ENCODE data around the gene RAPGEF6.
A peak's percentile ranks its signal among the peaks of the same experiment; 100 is the strongest.

The RAPGEF6 gene

GRCh38 chr5:131524431-131524830 lies 110.6 kb downstream of the RAPGEF6 start:
- DNase-seq (ENCODE audit: low spot score): no peak
- in situ Hi-C loops (cut with MboI; ENCODE audit: low sequenced_read_pairs, unreplicated experiment): no loop called here
- TF ChIP-seq, protein P1, sequence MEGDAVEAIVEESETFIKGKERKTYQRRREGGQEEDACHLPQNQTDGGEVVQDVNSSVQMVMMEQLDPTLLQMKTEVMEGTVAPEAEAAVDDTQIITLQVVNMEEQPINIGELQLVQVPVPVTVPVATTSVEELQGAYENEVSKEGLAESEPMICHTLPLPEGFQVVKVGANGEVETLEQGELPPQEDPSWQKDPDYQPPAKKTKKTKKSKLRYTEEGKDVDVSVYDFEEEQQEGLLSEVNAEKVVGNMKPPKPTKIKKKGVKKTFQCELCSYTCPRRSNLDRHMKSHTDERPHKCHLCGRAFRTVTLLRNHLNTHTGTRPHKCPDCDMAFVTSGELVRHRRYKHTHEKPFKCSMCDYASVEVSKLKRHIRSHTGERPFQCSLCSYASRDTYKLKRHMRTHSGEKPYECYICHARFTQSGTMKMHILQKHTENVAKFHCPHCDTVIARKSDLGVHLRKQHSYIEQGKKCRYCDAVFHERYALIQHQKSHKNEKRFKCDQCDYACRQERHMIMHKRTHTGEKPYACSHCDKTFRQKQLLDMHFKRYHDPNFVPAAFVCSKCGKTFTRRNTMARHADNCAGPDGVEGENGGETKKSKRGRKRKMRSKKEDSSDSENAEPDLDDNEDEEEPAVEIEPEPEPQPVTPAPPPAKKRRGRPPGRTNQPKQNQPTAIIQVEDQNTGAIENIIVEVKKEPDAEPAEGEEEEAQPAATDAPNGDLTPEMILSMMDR (IDR thresholded peaks at IDR 0.05; ENCODE audit: borderline replicate concordance, control extremely low read depth, extremely low read depth, insufficient read depth, missing control alignments): no peak

GRCh38 chr5:131523500-131524185 lies 111.4 kb downstream of the RAPGEF6 start:
- in situ Hi-C loops (cut with MboI; ENCODE audit: low sequenced_read_pairs, unreplicated experiment): no loop called here
- no peak for DNase-seq (ENCODE audit: low spot score)
- TF ChIP-seq, protein P1 (IDR thresholded peaks at IDR 0.05; ENCODE audit: borderline replicate concordance, control extremely low read depth, extremely low read depth, insufficient read depth, missing control alignments): no peak

DNA sequence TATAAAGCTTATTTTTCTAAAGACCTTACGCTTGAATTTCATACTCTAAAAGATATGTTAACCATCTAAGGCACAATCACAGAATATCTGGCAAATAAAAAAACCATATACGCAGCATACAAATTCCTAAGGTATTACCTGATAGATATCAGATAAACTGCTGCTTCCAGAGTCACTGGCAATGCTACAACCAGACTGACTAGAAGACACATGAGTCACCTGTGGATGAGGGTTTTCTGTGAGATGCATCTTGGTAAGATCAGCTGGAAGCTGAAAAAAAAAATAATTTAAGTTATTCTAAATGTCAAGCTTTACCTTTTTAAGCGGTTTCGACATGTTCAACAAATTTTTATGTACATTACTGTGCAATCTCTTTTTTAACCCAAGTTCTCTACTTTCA lies 113.8 kb downstream of the RAPGEF6 start:
- in situ Hi-C loops (cut with MboI; ENCODE audit: low sequenced_read_pairs, unreplicated experiment): no loop called here
- TF ChIP-seq, protein P1 (IDR thresholded peaks at IDR 0.05; ENCODE audit: borderline replicate concordance, control extremely low read depth, extremely low read depth, insufficient read depth, missing control alignments): no peak
- no peak for DNase-seq (ENCODE audit: low spot score)

GRCh38 chr5:131515348-131515747 lies 119.7 kb downstream of the RAPGEF6 start:
- TF ChIP-seq, protein P1 (IDR thresholded peaks at IDR 0.05; ENCODE audit: borderline replicate concordance, control extremely low read depth, extremely low read depth, insufficient read depth, missing control alignments): no peak
- in situ Hi-C loops (cut with MboI; ENCODE audit: low sequenced_read_pairs, unreplicated experiment): no loop called here
- DNase-seq (ENCODE audit: low spot score): no peak

- peak; percentile 31 for DNase-seq (ENCODE audit: low spot score)
- in situ Hi-C loops (cut with MboI; ENCODE audit: low sequenced_read_pairs, unreplicated experiment): no loop called here
- TF ChIP-seq, protein P1 (IDR thresholded peaks at IDR 0.05; ENCODE audit: borderline replicate concordance, control extremely low read depth, extremely low read depth, insufficient read depth, missing control alignments): no peak
Observed at GRCh38 chr5:131514316-131515283, 120.4 kb downstream of the RAPGEF6 start.

GRCh38 chr5:131513780-131514179 lies 121.2 kb downstream of the RAPGEF6 start:
- no peak for DNase-seq (ENCODE audit: low spot score)
- TF ChIP-seq, protein P1 (IDR thresholded peaks at IDR 0.05; ENCODE audit: borderline replicate concordance, control extremely low read depth, extremely low read depth, insufficient read depth, missing control alignments): no peak
- in situ Hi-C loops (cut with MboI; ENCODE audit: low sequenced_read_pairs, unreplicated experiment): no loop called here
